Activated T-helper 9 cell treated with anti-CD3 and anti-CD28 coated beads, Interleukin-2, amount 50 U/mL, for 16 hours (primary cell): ENCODE results near the gene BUB3.

ENCODE experiments used
- DNase-seq: peaks from one replicate; pipeline ENCODE4 v3.0.0-alpha.2; 2020; ENCODE audit warnings: low read depth

Gene BUB3

GRCh38 chr10:123204127-123204461, 49.9 kb downstream of the BUB3 start:
- DNase-seq: no peak

GRCh38 chr10:123205041-123205440, 50.8 kb downstream of the BUB3 start:
- no peak for DNase-seq

- DNase-seq: no peak
These were observed 57.9 kb downstream of the BUB3 start for GRCh38 chr10:123212063-123212462.

- DNase-seq: no peak
These were observed 58.4 kb downstream of the BUB3 start for GRCh38 chr10:123212640-123213039.

- no peak for DNase-seq
These were observed 59.0 kb downstream of the BUB3 start for GRCh38 chr10:123213192-123213591.
